Dermis blood vessel endothelial cell (primary cell): ENCODE results near the gene SKP1. TPM values are rescaled to one million over a fixed set of nuclear protein-coding genes. Genes with fewer than 3 reads are reported as not detected.

Source experiments
- DNase-seq: peaks from one replicate; pipeline ENCODE4 v3.0.0; 2010
- total RNA-seq: library from RNA; depleted of rRNA; stranded (reverse); fragments of >200 nt; gene quantifications from 2 replicates; pipeline ENCODE4 v1.2.3, GENCODE V29; 2014

Gene SKP1
- total RNA-seq, 1 donor from 2014 or later: 172 TPM

DNA sequence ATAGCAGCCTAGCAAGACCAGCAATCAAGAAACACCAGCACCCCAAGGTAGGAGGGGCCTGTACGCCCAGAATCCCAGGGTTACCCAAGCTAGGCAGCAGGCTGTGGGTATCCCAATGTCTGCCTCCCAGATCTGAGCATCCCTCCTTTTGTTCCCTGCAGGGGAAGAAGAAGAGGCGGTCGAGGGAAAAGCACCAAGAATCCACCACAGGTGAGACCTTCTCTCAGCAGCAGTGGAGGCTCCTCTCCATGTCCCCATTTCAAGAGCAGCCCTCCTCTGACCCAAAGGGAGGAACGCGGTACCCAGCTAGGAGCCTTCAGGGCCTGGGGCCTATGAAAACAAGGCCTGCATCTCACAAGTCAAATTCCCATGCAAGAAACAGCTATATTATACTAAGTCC, 33.3 kb downstream of the SKP1 start:
- DNase-seq: no peak

DNA sequence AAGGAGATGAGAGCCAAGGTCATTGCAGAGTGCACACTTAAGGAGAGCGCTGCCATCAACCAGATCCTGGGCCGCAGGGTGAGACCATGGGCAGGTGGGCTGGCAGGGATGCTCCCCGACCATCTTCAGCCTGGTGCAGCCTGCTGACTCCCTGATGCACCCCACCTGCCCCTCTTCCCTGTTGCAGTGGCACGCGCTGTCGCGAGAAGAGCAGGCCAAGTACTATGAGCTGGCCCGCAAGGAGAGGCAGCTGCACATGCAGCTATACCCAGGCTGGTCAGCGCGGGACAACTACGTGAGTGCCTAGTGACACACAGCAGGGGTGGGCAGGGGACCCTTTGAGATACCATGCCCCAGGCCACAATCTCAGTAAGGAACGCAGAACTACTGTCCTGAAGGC, 33.9 kb downstream of the SKP1 start:
- DNase-seq: no peak

DNA sequence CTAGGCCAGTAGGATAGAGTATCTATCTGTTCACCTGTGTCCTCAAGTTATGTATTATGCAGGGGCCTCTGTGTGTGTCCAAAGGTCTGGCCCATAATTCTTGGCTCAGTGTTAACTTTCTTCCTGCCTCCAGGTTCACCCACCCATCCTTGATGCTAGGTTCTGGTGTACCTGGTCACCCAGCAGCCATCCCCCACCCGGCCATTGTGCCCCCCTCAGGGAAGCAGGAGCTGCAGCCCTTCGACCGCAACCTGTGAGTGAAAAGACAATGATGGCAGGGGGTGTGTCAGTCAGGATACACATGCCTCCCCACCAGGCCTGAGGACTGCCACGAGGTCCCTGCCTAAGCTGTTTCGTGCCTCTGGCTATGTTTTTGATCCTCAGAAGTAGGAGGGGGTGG, 34.7 kb downstream of the SKP1 start:
- no peak for DNase-seq

DNA sequence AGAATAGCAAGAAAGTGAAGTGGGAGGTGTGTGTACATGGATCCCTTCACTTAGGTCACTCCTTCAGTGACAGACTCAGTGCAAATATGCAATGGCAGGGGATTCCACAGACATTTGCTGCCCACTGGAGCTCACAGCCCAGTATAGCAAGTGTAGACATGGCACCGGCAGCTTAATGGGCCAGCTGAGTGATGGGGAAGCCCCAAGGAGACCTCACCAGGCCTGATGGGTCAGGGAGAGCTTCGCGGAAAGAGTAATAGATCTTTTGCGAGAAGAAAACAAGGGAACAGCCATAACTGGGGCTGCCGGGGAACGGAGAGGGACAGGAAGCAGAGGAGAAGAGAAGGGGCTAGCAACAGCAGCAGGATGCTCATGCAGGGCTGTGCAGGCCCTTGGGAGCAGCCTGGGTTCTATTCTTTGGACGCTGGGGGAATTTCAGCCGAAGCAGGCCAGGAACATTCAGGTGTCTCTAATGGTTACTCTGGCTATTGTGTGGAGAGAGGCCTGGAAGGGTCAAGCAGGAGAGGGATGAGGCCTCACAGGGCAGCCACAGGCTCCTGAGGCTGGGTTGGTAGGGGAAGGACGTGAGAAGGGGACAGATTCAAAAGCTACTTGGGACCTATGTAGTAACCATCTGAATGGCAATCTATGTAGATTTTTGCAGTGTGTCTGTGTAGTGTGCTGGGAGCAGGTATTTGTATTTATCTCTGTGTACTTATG, 35.3 kb downstream of the SKP1 start:
- peak; percentile 35 for DNase-seq

DNA sequence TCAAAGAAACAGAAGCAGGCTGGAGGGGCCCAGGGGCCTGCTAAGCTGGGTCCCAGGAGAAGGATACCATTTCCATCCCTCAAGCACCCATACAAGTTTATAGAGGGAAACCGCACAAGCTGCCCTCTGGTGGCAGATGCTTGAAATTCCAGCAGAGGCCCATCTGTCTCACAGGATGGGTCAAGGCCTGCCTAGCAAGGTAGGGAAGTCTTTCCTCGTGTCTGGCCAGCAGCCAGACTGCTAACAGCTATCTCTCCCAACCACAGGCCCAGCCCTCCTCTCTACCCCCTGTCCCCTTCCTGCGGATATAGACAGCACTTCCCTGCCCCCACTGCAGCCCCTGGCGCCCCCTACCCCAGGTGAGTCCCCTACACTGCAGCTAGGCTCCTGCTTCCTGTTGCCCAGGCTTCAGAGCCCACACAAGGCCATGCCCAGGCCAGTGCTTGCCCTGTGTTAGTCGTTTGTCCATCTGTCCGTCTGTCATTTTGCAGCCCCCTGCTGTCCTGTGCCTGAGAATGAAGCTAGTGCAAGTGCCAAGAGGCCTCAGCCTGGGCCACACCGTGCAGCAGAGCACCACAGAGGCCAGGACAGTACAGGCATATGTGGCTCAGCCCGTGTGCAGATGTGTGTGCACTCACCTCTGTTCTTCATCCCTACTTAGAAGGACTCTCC, 36.1 kb downstream of the SKP1 start:
- peak; percentile 82 for DNase-seq

DNA sequence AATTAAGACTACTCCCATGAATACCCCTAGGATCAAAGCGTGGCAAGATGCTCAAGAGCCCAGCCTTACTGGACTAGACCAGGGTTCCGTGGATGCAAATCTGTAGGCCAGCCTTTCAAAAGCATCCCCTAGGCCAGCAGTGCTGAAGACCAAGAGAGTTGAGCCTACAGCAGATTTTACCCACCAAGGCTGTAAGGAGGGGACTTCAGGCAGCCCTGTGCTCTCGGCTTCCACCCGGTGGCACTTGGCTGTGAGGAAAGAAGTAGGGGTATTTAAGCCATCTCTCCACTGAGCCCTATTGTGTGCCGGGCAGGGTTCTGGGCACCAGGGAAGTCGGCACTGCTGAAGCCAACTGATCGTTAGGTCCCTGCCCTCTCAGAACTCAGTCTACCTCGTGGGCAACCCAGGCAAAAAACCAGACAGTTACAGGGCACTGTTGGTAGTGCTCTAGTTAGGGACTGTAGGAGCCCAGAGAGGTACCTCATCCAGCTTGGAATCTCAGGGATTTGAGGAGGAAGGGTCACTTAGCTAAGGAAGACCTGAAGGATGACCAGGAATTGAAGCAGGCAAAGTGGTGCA, 36.8 kb downstream of the SKP1 start:
- DNase-seq: no peak

DNA sequence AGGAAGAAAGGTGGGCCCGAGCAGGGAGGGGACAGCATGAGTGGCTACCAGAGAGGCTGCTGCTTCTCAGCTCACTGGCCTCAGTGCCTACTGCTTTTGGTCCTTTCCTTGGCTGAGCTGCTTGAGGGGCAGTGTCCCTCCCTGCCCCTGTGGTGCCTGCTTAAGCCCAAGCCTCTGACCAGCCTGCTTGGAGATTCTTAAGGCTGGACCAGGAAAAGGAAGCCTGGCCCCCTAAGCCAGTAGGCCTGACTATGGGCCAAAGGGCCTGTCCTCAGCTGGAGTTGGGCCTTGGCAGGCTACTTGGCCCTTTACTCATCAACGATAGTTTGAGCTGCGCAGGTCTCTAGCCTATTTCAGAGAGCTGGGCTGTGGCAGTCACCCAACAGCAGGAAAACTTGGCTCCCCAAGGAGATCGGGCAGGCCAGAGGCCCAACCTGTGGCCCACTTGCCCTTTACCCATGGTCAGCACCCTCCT, 37.3 kb downstream of the SKP1 start:
- DNase-seq: no peak

DNA sequence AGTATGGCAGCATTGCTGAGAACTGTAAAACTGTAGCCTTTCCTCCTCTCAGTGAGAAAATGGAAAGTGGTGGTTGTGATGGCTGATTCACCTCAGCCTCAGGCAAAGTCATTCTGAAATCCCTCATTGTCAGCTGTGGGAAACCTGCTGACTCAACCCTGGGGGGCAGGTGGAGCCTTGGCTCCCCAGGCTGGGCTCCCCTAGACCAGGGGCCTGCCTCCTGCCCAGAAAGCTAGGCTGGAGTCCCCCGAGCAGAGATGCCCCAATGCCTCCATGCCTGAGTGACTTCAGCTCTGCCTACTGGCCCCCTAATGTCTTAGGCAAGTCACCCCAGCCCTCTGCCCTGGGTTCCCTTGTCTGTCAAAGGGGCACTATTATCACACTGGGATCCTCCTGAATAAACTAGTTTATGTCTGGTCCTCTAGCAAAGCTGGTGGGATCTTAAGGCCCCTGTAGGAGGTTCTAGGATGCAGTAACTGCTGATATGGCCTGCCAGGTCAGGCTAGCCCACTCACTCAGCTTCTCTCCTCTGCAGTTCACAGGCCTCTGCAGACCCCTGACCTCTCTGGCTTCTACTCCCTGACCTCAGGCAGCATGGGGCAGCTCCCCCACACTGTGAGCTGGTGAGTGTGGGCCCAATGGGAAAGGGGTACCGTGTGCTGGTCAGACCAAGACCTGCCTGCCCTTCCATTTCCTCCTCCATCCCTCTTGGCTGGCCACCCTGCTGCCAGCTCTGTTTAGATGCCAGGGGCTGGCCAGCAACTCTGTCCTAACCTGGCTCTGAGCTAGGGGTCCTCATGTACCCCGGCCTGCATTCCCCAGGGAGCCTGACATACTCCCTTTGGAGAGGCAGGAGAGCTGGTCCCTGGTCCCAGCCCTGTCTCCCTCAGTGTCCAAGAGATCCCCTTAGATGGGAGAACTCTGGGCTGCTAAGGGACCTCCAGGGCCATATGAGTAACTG, 38.1 kb downstream of the SKP1 start:
- no peak for DNase-seq

DNA sequence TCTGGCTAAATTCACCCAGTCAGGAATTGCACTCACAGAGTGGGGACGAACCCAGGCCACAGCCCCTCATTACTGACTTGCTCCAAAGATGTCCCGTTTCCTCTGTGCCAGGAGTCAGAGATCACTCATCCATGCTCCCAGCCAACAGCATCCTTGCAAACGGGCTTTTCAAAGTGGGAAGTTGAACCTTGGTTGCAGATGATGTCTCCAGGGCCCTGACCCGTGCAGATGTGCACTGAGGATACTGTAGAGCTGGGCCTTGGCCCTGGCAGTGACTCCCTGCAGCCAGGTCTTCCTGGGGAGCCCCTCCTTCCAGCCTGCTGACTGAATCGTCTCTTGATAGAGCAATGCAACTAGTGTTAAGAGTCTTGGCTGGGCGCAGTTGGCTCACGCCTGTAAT, 40.0 kb downstream of the SKP1 start:
- no peak for DNase-seq

DNA sequence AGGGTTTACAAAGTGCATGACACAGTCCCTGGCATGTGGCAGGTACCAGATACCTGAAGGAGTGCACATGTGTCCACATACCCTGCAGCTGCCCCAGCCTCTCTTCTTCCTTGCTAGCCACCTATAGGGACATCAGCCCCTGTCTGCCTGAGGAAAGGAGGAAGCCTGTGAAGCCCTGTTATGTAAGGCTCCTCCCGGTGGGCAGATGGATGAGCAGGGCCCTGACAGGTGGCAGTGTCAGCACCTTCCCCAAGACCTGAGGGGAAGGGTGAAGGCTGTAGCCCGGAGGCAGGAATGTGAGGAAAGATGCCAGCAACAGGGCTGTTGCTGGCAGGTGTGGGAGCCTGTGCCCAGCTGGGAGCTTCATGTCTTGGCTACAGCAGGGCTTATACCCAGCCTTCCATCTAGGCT, 40.5 kb downstream of the SKP1 start:
- DNase-seq: no peak

DNA sequence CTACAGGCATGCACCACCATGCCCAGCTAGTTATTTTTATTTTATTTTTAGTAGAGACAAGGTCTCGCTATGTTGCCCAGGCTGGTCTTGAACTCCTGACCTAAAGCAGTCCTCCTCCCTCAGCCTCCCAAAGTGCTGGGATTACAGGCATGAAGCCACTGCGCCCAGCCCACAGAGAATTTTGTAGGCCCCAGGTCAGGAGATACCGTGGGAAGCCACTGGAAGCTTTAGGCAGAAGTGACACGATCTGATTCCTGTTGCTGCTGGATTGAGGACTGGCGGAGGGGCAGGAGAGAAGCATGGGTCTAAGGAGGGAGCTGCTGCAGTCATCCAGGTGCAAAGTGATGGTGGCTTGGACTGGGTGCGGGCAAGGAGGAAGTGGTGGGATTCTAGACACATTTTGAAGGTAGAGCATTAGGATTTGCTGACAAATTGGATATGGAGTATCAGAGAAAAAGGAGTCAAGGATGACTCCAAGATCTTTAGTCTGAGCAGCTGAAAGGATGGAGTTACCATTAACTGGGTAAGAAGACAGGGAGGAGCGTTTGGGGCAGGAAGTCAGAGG, 41.6 kb downstream of the SKP1 start:
- DNase-seq: no peak

DNA sequence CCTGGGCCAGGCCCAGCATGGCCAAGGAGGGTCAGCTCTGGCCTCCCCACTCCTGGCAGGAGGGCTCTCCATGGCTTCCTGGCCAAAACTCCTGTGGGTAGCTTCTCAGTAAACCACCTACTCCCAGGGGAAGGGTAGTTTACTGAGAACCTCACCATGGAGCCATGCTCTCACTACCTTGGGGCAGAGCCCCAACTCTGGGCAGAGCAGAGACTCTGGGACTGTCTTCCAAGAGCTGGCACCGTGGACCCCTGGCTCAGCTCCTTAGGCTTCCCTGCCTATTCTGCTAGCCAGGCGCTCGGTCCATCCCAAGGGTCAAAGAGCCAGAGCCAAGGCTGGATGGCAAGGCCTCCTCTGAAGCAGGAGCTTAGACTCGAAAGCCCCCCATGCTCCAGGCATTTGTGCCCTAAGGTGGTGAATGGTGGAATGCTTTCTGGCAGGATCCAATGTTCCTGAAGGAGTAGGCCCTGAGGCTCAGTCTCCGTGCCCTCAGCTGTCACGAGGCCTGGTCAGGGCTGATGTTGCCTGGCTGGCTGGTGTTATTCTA, 42.7 kb downstream of the SKP1 start:
- no peak for DNase-seq

DNA sequence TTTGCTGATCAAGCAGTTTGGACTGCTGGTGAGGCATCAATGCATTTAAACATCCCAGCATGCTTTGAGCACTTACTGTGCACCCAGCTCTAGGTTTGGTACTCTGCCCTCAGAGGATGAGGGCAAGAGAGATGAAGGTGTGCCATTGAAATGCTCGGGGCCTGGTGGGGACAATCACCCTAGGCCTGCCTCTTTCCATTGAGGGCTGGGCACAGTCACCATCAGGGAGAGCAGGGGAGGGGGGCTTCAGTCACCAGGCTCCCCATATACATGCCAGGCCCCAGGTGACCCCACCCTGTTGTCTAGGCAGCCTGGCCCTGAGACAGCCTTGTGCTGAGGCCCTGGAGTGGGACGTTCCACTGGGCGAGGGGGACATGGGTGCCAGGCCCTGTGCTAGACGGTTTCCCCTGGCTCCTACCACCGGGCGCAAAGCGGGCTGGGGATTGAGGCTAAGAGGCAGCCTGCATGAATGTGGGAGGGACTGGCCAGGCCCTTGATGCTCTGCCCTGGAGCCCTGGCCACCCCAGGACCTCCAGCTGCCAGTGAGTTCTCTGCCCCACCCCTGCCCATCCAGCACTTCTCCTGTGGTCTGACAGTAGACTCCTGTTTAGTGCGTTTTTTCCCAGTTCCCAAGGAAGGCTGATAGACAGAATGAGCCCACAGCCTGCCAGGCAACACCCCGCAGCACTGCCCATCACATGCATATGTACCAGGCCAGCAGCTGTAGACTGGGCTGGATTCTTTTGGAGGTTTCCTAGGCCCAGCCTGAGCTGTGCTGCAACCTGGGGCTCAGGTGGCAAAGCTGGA, 43.4 kb downstream of the SKP1 start:
- DNase-seq: no peak

DNA sequence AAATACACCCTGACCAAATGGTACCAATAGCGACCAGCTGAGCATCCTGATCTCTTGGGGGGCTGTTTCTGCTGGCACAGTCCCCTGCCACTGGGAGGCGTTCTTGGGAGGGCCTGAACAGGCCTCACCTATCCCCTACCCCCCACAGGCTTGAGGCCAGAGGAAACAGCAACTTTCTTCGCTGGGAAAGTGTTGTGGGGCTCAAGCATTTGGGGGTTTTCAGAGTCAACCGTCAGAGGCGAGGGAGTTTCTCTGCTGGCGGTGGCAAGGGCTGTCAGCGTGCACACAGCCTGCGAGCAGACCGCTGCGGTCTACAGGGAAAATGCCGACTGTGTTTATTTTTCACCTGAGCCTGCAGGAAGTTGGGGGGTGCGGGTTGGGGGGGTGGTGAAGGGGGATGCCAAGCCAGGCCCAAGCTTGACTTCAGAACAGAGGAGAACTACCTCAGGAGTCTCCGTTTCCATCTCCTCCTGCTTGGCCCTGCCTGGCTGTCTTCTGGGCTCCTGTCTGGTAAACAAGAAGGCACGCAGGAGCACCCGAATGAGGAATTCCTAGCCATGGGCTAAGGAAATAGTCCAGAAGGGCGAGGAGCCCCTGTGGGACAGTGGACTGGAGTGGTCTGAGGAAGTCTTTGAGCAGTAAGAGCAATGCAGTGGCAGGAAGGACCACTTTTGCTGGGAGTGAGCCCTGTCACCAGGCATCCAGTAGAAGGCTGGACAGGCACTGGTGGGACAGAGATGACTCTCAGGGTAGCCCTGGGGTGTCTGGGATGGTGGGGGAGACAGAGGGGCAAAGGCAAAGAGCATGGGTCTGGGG, 44.2 kb downstream of the SKP1 start:
- no peak for DNase-seq

DNA sequence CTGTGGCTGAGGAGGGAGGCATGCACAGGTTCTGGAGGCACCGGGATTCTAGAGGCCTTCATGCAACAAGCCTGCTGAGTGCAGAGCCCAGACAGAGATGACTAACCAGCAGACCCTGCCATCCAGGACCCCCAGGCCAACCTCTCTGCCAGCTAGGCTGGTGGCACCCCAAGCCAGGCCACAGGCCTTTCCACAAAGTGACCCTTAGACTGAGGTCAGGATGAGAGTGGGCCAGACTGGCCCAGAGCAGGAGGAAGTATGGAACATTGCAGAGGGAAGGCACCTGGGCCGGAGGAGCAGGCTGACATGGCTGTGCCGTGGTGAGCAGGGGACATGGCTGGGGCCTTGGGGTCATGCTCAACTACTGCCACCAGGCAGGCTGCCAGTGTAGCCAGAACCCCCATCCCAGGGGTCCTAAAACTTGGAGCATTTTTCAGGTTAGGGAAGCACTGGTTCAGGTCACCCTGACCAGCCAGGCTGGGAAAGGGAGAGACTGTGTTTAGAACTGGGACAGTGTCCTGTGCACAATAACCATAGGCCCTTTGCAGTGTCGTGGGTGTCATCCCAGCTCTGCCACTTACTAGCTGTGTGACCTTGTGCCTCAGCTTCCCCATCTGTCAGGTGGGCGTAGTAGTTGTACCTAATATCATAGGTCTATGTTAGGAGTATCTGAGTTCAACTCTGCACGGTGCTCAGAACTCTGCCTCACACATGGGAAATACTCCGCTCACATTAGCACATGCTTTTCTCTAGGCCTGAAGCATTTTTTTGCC, 45.0 kb downstream of the SKP1 start:
- no peak for DNase-seq

DNA sequence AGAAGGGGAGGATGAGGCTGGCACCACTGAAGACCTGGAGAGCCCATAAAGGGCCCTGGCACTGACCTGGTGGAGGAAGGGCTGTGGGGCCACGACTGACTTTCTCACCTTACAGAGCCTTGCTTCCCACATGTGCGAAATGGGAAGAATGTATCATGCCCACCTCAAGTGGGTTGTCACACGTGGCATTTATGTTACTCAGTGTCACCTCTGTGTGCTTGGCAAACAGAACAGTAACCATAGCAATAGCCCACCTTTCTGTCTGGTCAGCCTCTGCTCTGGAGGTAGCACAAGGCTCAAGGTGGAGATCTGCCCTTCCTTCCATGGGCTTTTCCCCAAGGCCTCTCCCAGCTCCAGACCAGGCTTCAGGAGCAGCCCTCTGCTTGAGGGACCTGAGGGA, 45.6 kb downstream of the SKP1 start:
- no peak for DNase-seq

DNA sequence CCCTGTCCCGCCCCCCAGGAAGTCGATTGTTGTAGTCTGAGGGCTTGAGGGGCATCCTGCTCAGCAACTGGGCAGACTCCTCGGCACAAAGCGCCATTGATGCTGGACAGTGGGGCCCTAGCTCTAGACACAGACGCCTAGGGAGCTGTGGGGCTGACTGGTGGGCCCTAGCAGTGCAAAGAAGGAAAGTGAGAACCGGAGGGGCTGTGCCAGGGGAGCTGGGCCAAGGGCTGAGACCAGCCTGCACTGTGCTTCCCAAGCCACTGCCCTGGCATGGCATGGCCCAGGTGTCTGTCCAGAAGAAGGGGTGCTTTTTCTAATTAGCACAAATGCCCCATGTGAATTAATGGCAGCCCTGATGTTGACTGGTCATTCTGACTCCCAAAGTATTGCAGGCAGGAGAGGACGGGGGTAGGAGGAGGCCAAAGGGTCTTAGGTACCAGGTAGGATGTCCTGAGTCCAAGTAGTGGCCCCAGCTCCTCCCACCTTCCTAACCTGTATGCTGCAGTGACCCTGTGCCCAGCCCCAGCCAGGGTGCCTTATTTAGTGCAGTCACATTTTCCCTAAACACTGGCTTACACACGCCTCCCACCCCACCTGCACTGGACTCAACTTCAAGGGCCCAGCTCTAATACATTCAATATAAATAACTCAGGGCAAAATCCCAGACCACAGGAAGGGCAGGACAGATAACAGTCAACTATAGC, 46.4 kb downstream of the SKP1 start:
- DNase-seq: no peak

DNA sequence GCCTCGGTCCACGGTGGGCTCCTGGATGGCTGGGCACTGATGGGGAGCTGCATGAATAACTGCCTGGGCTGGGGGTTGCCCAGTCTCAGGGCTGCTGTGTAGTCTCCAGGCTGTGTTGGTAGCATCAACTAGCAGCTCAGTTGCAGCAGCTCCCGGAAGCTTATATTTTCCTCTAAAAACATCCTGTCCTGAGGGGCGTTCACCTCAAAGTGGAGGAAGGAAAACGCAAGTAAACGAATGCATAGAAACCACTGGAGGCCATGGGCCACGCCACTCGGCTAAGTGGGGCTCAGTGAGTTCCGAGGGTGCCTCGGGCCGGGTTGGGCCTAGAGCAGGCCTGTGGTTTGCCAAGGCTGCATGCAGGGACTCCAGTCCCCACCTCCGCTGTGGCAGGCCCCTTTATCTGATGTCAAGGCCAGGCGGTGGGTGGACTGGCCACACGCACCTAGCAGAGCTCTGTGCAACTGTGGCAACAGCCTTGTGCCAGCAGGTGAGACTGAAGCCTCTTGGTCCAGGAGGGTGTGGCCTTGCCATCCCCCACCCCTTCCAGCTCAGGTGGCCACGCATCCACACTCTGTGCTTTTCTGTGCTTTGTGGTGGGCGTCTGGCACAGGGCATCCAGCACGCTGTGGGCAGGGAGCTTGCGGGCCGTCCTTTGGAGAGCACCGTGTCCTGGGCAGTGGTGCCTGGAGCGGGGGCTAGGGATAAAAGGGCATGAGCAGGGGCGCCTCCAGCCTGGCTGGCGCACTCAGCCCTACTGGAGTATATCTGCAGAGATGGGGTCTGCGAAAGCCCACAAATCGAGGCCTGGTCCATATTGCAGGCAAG, 47.1 kb downstream of the SKP1 start:
- no peak for DNase-seq
